Stimulated activated CD8-positive, alpha-beta memory T cell treated with anti-CD3 and anti-CD28 coated beads, Interleukin-4, amount 100 ng/mL, for 24 hours (primary cell): ENCODE data around the gene DMKN.
"Not testable (repeated sequence)": the region's sequence is repeated elsewhere in the genome, so short reads cannot be mapped to it uniquely, and the experiment has no call there.

Experiments
- DNase-seq: peaks from one replicate; pipeline ENCODE4 v3.0.0-alpha.2; 2020; ENCODE audit warnings: low read depth

DMKN gene

DNA sequence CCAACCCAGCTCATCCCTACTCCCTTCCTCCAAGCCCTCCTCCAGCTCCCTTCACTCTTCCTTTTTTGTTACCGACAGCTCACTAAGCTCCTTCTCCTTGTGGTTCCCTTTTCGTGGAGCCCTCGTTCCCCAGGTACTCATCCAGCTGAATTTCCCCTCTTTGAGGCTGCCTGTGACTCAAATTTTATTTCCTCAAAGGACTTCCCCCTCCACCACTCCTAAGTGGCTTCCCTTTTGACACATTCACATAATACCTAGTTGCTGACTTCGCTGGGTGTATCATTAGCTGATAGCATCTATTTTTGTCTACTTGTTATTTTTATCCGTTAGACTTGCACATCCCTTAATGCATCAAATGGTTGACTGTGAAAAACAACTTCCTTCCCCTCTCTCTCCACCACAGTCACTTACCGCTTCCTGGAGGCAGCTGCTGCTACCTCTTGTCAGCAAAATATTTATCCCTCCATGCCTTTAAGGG lies 50.9 kb downstream of the DMKN start:
- DNase-seq = no peak

GRCh38 chr19:35461788-35462187 lies 51.7 kb downstream of the DMKN start:
- not testable (repeated sequence) for DNase-seq

DNA sequence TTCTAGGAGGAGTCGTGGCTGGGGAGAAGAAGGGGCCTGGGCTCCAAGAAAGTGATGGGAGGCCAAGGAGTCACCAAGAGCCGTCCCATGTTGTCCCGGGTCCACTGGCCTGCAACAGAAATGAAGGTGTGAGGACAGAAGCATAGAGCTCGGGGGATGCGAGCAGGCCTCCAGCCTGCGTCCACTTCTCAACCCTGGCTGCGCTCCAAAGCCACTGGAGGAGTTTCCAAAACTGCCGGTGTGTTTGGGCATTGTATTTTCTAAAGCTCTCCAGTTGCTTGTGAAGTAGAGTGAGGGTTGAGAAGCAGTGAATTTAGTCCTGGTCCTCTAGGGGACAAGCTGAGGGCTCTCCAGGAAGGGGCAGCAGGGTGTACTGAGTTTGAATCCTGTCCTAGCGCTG lies 52.4 kb downstream of the DMKN start:
- no peak for DNase-seq

DNA sequence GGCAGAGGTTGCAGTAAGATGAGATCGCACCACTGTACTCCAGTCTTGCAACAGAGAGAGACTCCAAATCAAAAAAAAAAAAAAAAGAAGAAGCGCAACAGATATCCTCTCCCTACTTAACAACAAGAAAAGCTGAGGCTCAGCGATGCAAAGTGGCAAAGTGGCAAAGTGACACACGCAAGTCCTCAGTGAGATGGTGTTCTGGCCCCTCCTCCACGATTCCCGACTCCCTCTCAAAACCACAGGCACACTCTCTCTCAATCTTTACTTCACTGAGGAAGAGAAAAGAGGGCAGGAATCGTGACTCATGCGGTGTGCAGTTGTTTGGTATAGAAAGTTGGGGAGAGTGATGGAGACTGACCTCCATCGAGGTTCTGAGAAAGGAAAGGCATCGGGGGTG lies 52.8 kb downstream of the DMKN start:
- DNase-seq = no peak

DNA sequence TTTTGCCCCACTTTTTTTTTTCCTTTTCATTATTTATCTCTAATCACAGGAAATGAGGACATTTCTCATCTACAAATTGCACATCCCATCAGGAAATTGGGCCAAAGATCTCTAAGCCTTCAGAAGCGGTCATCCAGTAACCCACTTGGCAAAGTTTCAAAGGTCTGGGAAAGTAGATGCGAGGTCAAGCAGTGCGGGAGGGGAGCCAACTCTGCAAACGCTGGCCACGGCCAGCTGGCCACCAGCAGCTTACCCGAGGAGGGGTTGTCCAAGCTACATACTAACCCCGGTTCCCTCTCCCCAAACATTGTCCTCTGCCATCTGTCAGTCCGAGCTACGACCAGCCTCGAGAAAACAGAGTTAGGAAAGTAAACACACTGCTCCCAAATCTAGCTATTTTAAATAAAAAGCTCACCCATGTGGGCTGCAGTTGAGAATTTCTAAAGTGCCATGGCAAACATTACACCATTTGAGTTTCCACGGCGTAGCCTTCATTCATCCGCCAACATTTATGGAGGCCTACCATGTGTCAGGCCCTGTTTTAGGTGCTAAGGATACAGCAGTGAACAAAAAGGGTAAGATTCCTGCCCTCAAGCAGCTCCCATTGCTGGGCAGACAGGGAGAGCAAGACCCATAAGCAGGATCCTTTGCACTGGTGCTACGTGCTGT lies 53.9 kb downstream of the DMKN start:
- no peak for DNase-seq

- DNase-seq = no peak
Measured at GRCh38 chr19:35458731-35459391, 54.6 kb downstream of the DMKN start.

- no peak for DNase-seq
Measured at GRCh38 chr19:35458192-35458591, 55.3 kb downstream of the DMKN start.

DNA sequence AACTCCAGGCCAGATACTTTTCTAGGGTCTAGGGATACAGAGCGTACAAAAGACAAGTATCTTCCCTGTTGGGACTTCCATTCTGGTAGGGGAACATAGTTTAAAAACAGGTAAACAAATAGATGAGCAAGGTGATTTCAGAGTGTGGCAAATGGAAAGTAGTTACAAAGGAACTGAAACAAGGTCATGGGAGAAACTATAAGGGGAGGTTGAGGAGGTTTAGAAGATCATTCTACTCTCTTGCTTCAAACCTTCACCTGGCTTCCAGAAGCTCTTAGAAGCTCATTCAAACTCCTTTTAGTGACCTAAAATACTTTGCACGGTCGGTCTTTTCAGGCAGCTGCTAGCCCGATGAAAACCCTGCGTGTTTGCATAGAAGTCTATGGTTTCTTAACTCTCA lies 56.3 kb downstream of the DMKN start:
- DNase-seq = no peak

- no peak for DNase-seq
Measured at GRCh38 chr19:35455616-35456201, 57.7 kb downstream of the DMKN start.

DNA sequence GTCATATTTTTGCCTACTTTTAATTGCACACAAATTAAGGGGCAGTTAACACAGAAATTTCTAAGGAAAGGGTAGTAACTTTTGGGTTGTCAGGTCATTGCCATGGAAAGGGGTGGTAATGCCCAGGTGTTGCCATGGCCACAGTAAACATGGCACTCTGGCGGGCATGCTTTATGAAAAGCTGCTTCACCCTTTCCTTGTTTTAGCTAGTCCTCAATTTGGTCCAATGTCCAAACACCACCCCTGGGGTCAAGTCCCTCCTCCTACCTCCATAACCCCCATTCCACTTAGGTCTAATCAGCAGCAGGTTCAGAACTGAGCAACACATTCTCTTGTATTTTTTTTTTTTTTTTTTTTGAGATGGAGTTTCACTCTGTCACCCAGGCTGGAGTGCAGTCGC lies 58.8 kb downstream of the DMKN start:
- DNase-seq = no peak

- DNase-seq = no peak
Measured at GRCh38 chr19:35451338-35452096, 61.9 kb downstream of the DMKN start.

GRCh38 chr19:35449359-35450043 lies 63.9 kb downstream of the DMKN start:
- no peak for DNase-seq

DNA sequence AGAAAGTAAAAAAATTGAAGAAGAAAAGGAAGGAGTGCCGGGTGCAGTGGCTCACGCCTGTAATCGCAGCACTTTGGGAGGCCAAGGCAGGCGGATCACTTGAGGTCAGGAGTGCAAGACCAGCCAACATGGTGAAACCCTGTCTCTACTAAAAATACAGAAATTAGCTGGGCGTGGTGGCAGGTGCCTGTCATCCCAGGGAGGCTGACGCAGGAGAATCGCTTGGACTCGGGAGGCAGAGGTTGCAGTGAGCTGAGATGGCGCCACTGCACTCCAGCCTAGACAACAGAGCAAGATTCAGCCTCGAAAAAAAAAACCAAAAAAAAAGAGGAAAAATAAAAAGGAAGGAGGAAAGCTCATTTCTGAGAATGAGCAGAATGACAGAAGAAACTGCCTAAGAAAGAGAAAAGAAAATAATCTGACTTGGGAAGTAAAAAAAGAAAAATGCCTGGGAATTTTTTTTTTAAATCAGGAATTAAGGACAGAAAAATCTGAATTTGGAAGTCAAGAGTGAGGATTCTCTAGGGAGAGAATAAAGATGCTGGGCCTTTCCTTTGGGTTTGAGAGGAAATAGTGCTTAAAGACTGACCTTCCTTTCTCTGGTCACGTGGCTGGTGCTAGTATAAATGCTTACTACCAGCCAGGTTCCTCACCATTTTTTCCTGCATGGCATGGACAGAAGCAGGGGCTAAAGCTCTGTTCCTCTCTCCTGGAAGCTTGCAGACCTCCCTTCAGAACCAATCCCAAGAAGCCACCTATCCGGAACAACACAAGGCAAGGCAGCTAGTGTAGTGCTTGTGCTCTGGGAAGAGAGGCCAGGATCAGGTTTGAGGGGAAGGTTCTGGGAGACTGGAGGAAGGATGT lies 65.6 kb downstream of the DMKN start, which contains the start of gene FFAR2:
Gene FFAR2, plus strand, starts transcription at position 652 of the 864 bp plus-strand sequence. CDS start 1,458 bp downstream, outside the sequence.
- no peak for DNase-seq
